HuH-7.5 (cell line): Measurements from ENCODE around the gene SCN11A.
"Not testable (repeated sequence)": the region's sequence is repeated elsewhere in the genome, so short reads cannot be mapped to it uniquely, and the experiment has no call there.

Experiments used
- DNase-seq: peaks from one replicate; pipeline ENCODE4 v3.0.0; 2011; ENCODE audit warnings: low spot score

The SCN11A gene

DNA sequence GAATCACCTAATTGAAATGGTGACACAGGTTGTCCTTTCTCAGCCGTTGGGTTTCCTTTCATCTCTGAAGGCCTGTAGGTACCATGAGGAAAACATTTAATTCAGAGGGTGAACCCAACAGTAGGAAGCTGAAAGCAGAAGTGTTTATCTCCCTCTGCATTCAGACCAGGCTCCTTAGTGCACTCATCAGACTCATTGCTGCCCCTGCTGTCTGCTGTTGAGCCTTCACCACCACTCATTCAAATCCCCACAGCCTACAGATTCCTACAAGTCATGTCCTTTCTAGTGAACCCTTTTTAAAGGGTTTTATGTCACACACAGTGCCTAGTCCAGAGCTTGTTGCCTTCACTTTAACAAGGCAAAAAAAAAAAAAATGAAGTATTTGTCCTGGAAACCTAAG, 13.5 kb upstream of the SCN11A start:
- peak; percentile 48 for DNase-seq

DNA sequence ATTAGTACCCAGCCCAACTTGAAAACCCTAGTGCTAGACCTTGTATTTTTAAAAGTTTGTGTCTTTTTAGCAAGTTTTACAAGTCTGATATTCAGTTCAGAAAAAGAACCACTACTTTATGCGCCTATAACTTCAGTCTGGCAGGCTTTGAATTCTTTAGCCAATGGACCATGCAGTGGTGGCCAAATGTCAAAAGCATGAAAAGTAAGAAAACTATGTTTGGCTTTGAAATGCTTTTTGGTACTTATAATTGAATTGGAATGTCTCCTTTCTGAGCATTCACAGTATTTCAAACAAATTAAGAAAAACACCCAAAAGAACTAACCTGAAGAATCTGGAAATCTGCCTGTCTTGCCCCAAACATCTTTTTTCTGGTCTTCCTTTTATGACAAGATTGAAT, 12.9 kb upstream of the SCN11A start:
- DNase-seq: no peak

DNA sequence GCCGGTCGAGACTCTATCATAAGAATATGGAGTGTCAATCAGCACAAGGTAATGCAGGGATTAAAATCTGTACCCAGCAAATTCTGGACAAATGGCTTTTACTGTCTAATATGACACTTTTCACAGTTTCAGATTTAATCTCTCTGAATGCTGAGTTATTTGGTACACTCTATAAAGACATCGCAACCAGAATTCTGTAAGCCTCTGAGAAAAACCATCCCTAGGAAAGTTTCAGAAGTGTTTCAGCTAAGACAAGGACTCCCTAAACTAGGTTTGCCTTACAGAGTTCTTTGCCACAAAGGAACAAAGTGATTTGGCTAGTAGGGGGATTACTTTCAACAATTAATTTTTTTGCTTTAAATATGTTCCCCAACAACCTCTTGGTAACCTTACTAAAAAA, 11.4 kb upstream of the SCN11A start:
- DNase-seq: no peak

DNA sequence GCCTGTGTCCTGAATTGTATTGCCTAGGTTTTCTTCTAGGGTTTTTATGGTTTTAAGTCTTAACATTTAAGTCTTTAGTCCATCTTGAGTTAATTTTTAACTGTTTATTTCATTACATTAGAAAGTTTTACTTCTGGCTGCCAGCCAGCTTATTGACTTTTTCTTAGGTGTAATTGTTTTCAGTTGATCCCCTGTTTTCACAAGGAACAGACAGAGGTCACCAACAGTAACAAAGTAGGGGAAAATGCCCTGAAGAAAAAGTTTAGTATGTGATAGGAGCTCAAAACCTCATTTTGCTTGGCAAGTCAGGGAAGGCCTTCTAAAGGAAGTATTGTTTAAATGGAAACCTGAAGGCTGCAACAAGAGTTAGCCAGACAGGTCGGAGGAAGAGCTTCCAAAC, 10.4 kb upstream of the SCN11A start:
- no peak for DNase-seq

DNA sequence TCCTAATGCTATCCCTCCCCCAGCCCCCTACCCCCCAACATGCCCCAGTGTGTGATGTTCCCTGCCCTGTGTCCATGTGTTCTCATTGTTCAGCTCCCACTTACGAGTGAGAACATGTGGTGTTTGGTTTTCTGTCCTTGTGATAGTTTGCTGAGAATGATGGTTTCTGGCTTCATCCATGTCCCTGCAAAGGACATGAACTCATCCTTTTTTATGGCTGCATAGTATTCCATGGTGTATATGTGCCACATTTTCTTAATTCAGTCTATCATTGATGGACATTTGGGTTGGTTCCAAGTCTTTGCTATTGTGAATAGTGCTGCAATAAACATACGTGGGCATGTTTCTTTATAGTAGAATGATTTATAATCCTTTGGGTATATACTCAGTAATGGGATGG, 9.5 kb upstream of the SCN11A start:
- DNase-seq: not testable (repeated sequence)

DNA sequence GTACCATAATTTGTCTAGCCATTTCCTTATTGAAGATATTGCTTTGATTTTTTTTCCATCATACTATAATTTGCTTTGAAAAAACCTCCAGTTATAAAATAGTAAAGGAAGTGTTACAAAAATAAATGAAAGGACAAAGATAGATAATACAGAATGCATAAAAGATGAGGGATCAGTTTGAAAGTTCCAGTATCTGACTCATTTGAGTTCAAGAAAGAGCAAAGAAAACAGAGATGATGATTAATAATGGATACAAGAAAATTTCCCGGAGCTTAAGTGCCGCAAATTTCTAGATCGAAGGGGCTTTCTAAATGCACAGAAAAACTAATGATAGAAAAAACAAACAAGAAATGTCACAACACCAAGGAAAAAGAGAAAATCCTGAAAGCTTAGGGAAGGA, 4.4 kb upstream of the SCN11A start:
- DNase-seq: no peak

DNA sequence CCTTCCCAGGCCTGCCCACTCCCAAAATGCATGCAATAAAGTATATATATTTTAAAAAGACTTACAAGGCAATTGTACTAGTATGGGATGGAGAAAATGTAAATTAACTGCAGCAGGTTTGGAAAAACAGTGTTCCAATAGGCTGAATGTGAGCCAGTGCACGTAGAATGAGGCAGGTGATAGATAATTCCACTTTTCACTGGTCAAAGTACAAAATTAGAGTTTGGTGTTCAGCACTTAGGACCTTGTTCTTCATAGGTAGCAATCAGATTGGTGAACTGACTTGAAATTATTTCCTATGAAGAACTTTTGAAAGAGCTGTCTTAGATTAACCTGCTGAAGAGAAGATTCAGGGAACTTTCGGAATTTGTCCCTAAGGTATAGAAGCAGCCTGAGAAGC, 2.0 kb upstream of the SCN11A start:
- no peak for DNase-seq

DNA sequence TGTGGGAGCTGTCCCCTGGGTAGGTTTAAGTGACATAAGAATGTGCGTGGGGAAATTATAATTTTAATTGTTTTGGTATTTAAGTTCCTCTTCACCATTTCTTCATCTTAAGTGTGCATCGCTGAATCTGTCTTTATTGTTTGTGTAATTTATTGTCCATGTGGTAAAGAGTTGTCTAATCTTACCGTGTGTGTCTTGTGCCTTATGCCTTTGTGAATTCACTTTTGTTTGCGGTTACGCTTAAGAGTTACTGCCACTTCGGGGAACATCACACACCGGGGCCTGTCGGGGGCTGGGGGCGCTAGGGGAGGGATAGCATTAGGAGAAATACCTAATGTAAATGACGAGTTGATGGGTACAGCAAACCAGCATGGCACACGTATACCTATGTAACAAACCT, 839 bp upstream of the SCN11A start:
- DNase-seq: peak; percentile 18

DNA sequence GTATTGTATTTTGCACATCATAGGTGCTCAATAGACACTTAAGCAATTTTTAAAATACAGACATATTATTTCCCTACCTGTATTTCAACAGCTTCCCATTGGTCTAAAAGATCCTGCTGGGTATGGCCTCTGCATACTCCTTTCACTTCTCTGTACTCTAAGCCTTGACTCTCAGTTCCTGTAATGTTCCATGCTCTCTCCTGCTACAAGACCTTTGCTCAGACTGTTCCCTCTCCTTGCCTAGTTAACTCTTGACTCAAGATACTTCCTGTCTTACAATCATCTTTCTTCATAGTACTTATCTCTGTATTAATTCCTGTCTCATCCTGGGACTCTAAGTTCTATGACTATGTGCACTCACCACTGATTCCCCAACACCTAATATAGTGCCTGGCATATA, 1.7 kb downstream of the SCN11A start:
- DNase-seq: no peak

DNA sequence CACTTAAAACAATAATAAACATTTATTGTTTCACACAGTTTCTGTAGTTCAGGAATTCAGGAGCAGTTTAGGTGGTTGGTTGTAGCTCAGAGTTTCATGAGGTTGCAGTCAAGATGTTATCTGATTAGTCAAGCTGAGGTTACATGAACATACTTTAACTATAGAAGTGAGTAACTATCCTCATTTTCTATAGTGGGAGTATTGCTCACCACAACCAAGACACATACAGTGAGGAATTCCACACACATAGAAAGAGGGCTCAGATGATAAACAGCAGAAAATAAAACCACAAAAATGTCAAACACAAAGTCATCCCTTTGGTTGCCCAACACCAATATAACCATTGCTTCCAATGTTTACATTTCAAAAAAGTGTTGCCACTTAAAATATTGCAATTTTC, 13.6 kb downstream of the SCN11A start:
- DNase-seq: no peak

DNA sequence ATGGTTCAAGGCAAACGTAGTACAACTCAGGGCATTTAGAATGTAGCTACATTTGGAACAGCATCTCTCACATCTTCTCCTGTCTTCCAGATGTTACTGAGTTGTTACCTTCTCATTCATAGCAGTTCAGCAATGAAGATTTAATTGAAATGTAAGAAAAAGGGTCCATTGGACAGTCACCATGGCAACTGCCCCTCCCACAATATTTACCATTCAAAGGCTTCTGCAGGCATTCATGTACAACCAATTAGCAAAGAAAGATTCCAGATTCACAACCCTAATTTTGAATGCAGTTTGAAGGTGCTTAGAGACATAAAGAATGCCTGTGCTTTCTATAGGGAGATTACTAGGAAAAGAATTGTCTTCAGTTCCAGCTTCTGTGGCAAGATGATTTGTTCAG, 22.2 kb downstream of the SCN11A start:
- no peak for DNase-seq

DNA sequence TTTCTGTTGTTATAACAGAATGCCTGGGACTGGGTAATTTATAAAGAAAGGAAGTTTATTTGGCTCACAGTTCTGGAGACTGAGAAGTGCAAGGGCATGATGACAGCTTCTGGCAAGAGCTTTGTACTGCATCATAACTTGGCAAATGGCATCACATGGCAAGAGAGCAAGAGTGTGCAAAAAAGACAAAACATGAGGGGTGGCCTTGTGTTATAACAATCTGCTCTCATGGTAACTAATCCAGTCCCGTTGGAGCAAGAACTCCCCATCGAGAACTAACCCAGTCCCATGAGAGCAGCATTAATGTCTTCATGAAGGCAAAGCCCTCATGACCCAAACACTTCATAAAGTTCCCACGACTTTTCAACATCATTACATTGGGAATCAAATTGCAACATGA, 23.2 kb downstream of the SCN11A start:
- no peak for DNase-seq

DNA sequence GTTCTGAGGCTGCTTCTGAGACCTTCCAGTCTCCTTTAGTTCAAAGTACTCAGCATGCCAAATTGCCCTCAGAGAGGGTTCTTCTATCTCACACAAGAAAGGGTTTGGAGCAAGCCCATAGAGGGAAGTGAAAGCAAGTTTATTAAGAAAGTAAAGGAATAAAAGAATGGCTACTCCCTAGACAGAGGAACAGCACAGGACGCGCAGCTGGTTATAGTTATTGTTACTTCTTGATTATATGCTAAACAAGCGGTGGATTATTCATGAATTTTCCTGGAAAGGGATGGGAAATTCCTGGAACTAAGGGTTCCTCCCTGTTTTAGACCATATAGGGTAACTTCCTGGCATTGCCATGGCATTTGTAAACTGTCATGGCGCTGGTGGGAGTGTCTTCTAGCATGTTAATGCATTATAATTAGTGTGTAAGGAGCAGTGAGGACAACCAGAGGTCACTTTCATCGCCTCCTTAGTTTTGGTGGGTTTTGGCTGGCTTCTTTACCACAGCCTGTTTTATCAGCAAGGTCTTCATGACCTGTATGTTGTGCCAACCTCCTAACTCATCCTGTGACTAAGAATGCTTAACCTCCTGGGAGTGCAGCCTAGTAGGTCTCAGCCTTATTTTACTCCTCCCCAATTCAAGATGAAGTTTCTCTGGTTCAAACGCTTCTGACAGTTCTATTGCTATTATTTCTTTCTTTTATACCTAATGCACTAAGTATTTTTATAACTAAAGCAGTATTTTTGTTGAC, 26.3 kb downstream of the SCN11A start:
- DNase-seq: no peak

DNA sequence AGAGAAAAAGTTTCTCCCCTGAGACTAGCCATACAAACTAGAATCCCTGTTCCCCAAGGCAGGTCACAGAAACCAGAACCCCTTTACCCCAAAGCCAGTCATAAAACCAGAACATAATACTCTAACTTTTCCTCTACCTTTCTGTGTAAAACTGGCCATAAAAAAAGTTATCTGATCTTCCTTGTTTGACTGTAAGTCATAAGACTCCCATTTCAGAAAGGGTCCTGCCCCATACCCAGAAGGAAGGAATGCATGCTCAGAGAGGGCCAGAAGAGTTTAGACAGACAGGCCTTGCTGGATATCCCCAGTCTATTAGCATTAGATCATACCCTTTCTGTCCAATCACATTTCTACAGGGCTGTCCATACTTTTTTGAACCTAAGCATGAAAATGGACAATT, 27.2 kb downstream of the SCN11A start:
- no peak for DNase-seq

DNA sequence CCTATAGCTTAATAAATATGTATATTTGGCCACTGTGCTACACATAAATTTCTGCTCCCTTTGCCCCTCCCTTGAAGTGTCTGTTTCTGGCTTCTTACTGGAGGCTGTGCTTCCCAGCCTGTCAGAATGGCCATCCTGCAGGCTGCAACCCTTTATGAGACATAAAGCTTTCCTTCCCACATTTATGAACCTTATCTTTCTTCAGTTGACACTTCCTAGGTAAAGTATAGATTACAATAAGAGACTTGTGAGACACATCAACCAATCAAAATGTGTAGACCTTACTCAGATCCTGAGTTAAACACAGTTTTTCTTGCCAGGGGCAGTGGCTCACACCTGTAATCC, 29.5 kb downstream of the SCN11A start:
- DNase-seq: no peak

DNA sequence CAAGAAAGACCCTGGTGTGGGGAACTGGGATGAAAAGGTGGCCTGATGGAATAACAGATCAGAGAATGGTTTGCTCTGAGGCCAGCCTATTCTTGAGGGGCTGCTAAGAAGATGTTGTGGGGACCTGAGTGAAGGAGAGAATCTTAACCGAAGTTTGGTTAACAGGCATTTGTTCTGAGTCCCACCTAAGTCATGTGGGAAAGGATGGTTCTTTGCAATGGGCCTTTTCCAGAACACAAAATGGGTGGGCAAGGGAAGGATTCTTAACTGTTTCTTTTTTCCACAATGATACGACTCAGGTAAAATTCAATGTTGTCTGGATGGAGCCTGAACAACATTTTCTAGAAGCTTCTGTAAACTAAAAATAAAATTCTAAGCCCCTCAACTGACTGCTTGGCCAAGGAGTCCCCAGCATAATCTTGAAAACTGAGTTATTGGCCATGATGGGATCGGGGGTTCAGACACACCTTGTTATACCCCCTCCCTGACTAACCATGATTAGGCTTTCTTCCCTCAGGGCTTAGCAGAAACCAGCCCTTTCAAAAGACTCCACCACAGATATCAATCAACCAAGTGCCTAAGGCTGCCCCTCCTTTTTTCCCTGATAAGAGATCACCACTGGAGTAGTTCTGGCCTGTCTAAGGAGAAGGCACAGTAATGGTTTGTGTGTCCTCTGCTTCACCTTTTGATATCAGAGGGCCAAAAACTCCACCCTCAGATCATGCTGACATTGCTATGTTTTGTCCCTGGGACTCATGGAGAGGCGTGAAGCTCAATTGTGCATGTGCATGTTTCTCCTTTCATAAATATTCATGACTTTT, 30.1 kb downstream of the SCN11A start:
- no peak for DNase-seq

DNA sequence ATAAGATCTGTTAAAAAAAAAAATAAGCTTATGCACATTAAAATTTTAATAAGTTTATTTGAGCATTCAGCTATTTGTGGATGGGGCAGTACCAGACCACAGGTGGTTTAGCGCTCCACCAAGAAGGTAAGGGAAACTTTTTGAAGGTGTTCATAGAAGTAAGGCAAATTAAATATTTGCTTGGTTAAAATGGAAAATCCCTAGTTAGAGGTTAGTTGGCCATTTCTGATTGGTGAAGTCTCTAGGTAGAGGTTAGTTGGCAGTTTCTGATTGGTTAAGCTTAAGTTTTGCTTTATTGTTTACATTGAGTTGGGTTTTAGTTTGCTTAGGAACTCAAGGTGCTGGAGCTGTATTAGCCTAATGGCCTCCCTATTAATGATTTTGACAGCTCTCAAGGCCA, 30.7 kb downstream of the SCN11A start:
- no peak for DNase-seq

DNA sequence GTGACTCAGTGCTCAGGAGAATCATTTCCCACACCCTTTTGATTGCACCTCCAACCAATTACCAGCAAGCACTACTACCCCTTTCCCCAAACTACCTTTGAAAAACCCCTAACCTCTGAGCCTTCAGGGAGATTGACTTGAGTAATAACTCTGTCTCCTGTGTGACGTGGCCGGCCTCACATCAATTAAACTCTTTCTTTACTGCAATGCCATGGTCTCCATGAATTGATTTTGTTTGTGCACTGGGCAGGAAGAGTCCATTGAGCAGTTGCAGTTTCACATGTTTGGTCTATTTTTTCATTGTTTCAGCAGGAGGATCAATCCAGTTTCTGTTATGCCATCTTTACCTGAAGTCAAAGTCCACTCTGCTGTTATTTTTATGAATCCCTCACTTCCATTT, 32.4 kb downstream of the SCN11A start:
- DNase-seq: no peak

DNA sequence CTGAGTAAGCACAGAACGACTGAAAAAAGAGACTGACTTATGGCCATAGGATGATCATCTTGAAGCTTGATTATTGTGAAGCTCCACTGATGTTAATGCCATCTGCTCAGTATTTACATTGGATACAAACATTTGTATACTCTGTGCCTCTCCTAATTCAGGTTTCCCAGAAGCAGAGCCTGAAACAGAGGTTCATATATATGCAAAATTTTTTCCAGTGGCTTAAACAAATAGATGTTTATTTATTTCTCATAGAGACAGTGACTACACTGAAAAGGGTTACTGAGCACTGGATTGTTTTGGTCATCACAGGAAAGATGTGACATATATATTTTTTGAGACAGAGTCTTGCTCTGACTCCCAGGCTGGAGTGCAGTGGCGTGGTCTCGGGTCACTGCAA, 36.3 kb downstream of the SCN11A start:
- no peak for DNase-seq

DNA sequence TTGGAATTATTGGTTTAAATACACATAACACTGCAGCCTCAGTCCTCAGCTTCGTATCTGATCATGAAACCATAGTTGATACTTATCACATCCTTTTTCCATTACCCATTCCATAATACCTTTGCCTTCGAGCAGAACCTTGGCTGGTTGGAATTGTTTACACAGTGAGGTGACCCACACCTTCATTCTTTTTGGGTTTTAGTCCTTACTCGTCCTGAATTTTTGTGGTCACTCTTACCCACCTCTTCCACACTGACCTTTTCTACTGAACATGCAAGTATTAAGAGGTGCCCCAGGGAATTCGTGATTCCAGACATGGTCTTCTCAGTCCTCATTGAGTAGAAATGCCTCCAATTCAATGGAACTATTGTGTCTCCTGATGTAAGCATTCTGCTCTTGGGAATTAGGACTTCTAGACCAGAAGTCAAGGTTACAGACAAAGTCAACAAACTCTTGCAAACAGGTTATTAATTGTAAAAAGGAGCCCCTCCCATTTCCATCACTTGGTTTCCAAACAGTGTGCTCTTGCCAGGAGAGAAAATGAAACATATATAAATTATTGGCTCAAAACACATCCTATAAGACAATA, 37.7 kb downstream of the SCN11A start:
- no peak for DNase-seq

DNA sequence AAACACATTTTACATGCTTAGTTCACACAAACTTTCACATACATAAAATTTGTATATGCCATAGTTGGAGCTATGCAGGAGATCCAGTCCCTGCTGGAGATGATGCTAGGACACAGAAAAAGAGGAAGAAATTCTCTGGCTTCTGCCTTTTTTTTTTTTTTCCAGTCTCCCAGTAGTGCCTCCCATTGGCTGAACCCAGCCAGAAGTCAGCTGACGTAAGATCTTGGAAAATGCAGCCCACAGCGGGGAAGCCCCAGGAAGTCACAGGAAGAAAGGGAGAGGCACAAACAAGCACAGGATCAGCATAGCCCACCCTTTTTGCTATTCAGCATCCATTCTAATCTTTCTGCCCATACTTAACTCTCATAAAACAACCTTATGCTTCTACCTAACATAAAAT, 38.5 kb downstream of the SCN11A start:
- no peak for DNase-seq

DNA sequence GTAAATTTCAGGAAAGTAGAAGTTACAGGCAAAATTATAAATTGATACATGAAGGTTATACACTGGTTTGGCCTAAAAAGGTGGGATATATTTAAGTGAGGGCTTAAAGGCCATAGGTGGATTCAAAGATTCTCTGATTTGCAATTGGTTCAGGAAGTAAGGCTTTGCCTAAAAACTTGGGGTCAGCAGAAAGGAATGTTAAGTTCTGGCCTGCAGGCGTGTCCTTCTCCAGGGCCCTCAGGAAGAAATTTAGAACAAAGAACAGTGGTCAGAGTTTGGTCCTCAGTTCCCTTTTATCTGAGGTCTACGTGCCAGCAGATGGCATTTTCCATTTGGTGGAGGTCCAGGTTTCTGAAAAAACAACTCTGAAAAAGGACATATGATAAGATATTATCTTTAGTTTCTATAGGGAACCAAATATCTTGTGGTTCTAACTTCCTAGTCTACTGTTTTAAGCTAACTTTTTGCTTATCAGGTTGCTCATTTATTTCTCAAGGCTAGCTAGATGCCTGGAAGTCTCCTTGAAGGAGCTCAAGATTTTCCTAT, 40.5 kb downstream of the SCN11A start:
- no peak for DNase-seq

DNA sequence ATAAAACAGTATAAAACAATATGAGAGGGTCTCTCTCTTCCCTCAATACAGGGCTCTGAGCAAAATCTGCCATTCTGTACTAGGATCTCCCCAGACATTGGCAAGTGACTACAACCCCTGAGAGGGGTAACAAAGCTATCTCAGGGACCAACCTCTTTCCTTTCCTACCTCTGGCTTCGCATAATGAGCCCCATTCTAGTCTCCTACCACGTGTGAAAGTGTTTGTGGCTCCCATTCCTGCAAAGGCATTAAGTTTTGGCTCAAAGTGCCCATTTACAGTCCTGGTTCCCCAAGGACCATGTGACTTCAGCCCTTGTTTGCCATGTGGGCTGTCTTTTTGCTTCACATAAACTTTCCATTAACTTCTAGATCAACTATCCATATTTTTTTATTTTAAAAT, 46.4 kb downstream of the SCN11A start:
- DNase-seq: no peak
